HepG2 (cell line): ENCODE results near the gene ENTPD6. TPM values are rescaled to one million over a fixed set of nuclear protein-coding genes. Genes with fewer than 3 reads are reported as not detected.

Source experiments
- ATAC-seq: fragments of 200-7000 bp; cut with Tn5 transposase; 3 replicates; pipeline ENCODE4 v1.9.1; 2020; ENCODE audit warnings: mild to moderate bottlenecking, moderate library complexity
- BruUV-seq: library from RNA; stranded (reverse); fragments of 400-500 nt; replicated peaks from 2 replicates; lab custom pipeline; 2021; lab: Mats Ljungman, UMichigan
- CTCF ChIA-PET: fragments of 300-600 bp; formaldehyde crosslinking; extraction: SDS; loops from one replicate; lab custom pipeline; 2021; ENCODE audit warnings: low total read pairs, inconsistent platforms, low intra/inter-chr PET ratio; lab: Yijun Ruan, JAX
- POLR2A ChIA-PET: fragments of 350-600 bp; sonication (Branson Sonifier 250); formaldehyde crosslinking; loops from one replicate; lab custom pipeline; 2020; ENCODE audit warnings: antibody characterized with exemption, inconsistent platforms; lab: Yijun Ruan, JAX
- DNase-seq: peaks from one replicate; pipeline ENCODE4 v3.0.0-alpha.2; 2015; ENCODE audit warnings: low spot score
- FAIRE-seq: peaks from 3 replicates; lab custom pipeline; 2011; peaks lifted over from hg19 to GRCh38; lab: Jason Lieb, UNC
- H2AFZ ChIP-seq: one replicate; pipeline ENCODE4 v1.6.1; 2011; ENCODE audit warnings: low read length, inconsistent platforms
- H3K27ac ChIP-seq: fragments of 300-600 bp; 3 replicates; pipeline ENCODE4 v1.8.0; 2011; ENCODE audit warnings: mixed run types, mild to moderate bottlenecking, mixed read lengths, low read length, inconsistent platforms; ENCODE audit not compliant: insufficient read depth; ENCODE audit errors: extremely low read length
- H3K27me3 ChIP-seq, 2 experiments: fragments of 200-600 bp in 1 of 2; 2 replicates in 1 of 2; 3 replicates in 1 of 2; pipeline versions ENCODE4 v1.6.0 to v1.8.0; 2011; ENCODE audit warnings: low read length in 2 of 2, mild to moderate bottlenecking in 2 of 2, moderate library complexity in 2 of 2, inconsistent platforms in 1 of 2; ENCODE audit not compliant: insufficient read depth in 2 of 2, control insufficient read depth in 1 of 2
- H3K36me3 ChIP-seq, 2 experiments: fragments of 200-600 bp in 1 of 2; replicated peaks in 1 of 2; 2 replicates in 1 of 2; 3 replicates in 1 of 2; pipeline versions ENCODE4 v1.5.1 to v1.8.0; 2011; ENCODE audit warnings: low read length in 2 of 2, inconsistent platforms in 1 of 2; ENCODE audit not compliant: insufficient read depth in 2 of 2, control insufficient read depth in 1 of 2
- H3K4me1 ChIP-seq: 2 replicates; pipeline ENCODE4 v1.5.1; 2012; ENCODE audit warnings: low read length, inconsistent platforms; ENCODE audit not compliant: insufficient read depth
- H3K4me2 ChIP-seq: 2 replicates; pipeline ENCODE4 v1.6.0; 2011; ENCODE audit warnings: low read depth, low read length, inconsistent platforms
- H3K4me3 ChIP-seq, 3 experiments: fragments of 200-600 bp in 1 of 3; sonication (generic), shearing (Covaris generic) in 1 of 3; replicated peaks in 1 of 3; 2 replicates each; pipeline ENCODE4 v1.5.1; 2011 to 2016; ENCODE audit warnings: low read length in 3 of 3, inconsistent platforms in 2 of 3, low read depth in 2 of 3, mild to moderate bottlenecking in 2 of 3, control low read depth in 1 of 3, mixed read lengths in 1 of 3; ENCODE audit not compliant: insufficient read depth in 1 of 3
- H3K79me2 ChIP-seq: one replicate; pipeline ENCODE4 v1.6.1; 2011; ENCODE audit warnings: low read length, inconsistent platforms; ENCODE audit not compliant: insufficient read depth
- H3K9ac ChIP-seq: 2 replicates; pipeline ENCODE4 v1.6.0; 2011; ENCODE audit warnings: mild to moderate bottlenecking, low read depth, low read length, inconsistent platforms; ENCODE audit not compliant: insufficient read depth
- H3K9me3 ChIP-seq: 2 replicates; pipeline ENCODE4 v1.5.1; 2012; ENCODE audit warnings: mild to moderate bottlenecking, low read length
- H4K20me1 ChIP-seq: 2 replicates; pipeline ENCODE4 v1.6.0; 2011; ENCODE audit warnings: inconsistent platforms, mild to moderate bottlenecking, low read length, moderate library complexity; ENCODE audit not compliant: insufficient read depth
- CENPX ChIP-seq: sonication (generic); formaldehyde crosslinking; IDR thresholded peaks from 2 replicates; pipeline ENCODE4 v1.9.0; 2021; ENCODE audit warnings: mild to moderate bottlenecking, missing genetic modification reagents, moderate library complexity
- MED13 ChIP-seq: sonication (generic); formaldehyde crosslinking; IDR thresholded peaks from 2 replicates; pipeline ENCODE4 v1.5.0; 2020; ENCODE audit warnings: missing genetic modification reagents
- SNAPC2 ChIP-seq: sonication (generic); formaldehyde crosslinking; IDR thresholded peaks from 2 replicates; pipeline ENCODE4 v1.8.1; 2022; ENCODE audit warnings: mild to moderate bottlenecking, missing genetic modification reagents
- STAG1 ChIP-seq: sonication (generic); formaldehyde crosslinking; IDR thresholded peaks from 2 replicates; pipeline ENCODE4 v1.4.0; 2020; ENCODE audit warnings: missing genetic modification reagents
- ZNF362 ChIP-seq: sonication (generic); formaldehyde crosslinking; IDR thresholded peaks from 2 replicates; pipeline ENCODE4 v1.4.0; 2020; ENCODE audit warnings: missing genetic modification reagents, mild to moderate bottlenecking, borderline replicate concordance
- ZNF513 ChIP-seq: sonication (generic); formaldehyde crosslinking; conservative IDR thresholded peaks from 2 replicates; pipeline ENCODE4 v1.5.0; 2020; ENCODE audit warnings: missing genetic modification reagents
- ZNF841 ChIP-seq: sonication (generic); formaldehyde crosslinking; IDR thresholded peaks from 2 replicates; pipeline ENCODE4 v1.8.1; 2023; ENCODE audit warnings: missing genetic modification reagents, borderline replicate concordance
- WGBS: methylation state at CpG from one replicate; pipeline ENCODE4 v1.1.6; 2017; ENCODE audit warnings: low lambda C conversion rate; 5-methylcytosine and 5-hydroxymethylcytosine counted together
- in situ Hi-C: cut with HindIII; loops from 2 replicates; pipeline ENCODE4 v1.10.0; 2017; ENCODE audit warnings: low pct_unique_long_range_greater_than_20kb; ENCODE audit not compliant: extremely low pct_ligation_motif_present
- intact Hi-C: fragments of 100-400 bp; cut with micrococcal nuclease; formaldehyde crosslinking; loops from one replicate; pipeline ENCODE4 v1.10.0; 2022; ENCODE audit not compliant: unreplicated experiment
- polyA plus RNA-seq, 8 experiments: library from polyadenylated mRNA; depleted of rRNA in 3 of 8; stranded (reverse) in 7 of 8; unstranded in 1 of 8; fragments of >200 nt; fragmentation: Illumina TruSeq in 4 of 8; extraction: Trizol in 4 of 8; gene quantifications; 2 replicates each; pipeline versions ENCODE4 v1.2.1 to v1.2.3, GENCODE V29; 2011 to 2016; ENCODE audit warnings: low read depth in 4 of 8, missing spikeins in 1 of 8, mixed read lengths in 1 of 8; ENCODE audit not compliant: insufficient read depth in 1 of 8
- total RNA-seq, 5 experiments: library from RNA; depleted of rRNA; stranded (reverse); fragments of >200 nt; fragmentation: Illumina TruSeq; extraction: Trizol; gene quantifications; 2 replicates each; pipeline ENCODE4 v1.2.3, GENCODE V29; 2016; ENCODE audit warnings: low read depth in 1 of 5

Gene ENTPD6
- total and polyA plus RNA-seq, 2 of the 13 experiments (the other 11 are each of a cell fraction or from before 2014, with no cell fraction given) = 164 to 172 TPM

- in situ Hi-C loops (no loop called here), intact Hi-C loops (no loop called here)
- 0 out of 2 replicates have a peak, but pooled peaks cover 3% of the 10 kb centered on the region for H4K20me1 ChIP-seq
- 96% methylated on average over 9 of the region's 9 CpGs for WGBS
- FAIRE-seq = no peak
- H3K9me3 ChIP-seq = no peaks in the 10 kb centered on the region
- H3K36me3 ChIP-seq = peaks cover 5 to 8% of the 10 kb centered on the region in 2 experiments
- H3K4me3 ChIP-seq = no peak overlapping the region
- no peak overlapping the region for H2AFZ ChIP-seq
- BruUV-seq = no TSS peak
- TF ChIP-seq ZNF841 (no peak), MED13 (CRISPR knock-in tag) (no peak), ZNF513 (CRISPR knock-in tag) (no peak), SNAPC2 (CRISPR knock-in tag) (no peak), CENPX (CRISPR knock-in tag) (no peak), STAG1 (no peak), ZNF362 (no peak)
- ATAC-seq = peak; percentile 11; the same call in 1 of the 3 replicates
- no peak overlapping the region for H3K4me2 ChIP-seq
- no peak overlapping the region for H3K9ac ChIP-seq
- no peak overlapping the region for H3K27ac ChIP-seq
- H3K27me3 ChIP-seq = no peaks in the 10 kb centered on the region
- peaks cover 34% of the 10 kb centered on the region for H3K4me1 ChIP-seq
- POLR2A ChIA-PET = interaction anchor here (0.6 kb wide), 1 partner anchor 9 kb away, joined by 4 read pairs; the partner anchor contains the start of gene ENTPD6
- CTCF ChIA-PET = no interaction called here
- no peak for DNase-seq
- H3K79me2 ChIP-seq = peaks cover 58% of the 10 kb centered on the region
These were observed 9.2 kb downstream of the ENTPD6 start for GRCh38 chr20:25204550-25205276.
